HG03460 (cell line): ENCODE results near the gene UBE2L5.
"Not testable (repeated sequence)": the region's sequence is repeated elsewhere in the genome, so short reads cannot be mapped to it uniquely, and the experiment has no call there.

Experiments
- ATAC-seq: cut with Tn5 transposase; IDR thresholded peaks from one replicate; pipeline ENCODE4 v1.9.1; 2021; ENCODE audit not compliant: unreplicated experiment

UBE2L5 gene

GRCh38 chr13:30437177-30437576, 14.9 kb downstream of the UBE2L5 start:
- ATAC-seq = no peak

- ATAC-seq = no peak
Observed at GRCh38 chr13:30438286-30438685, 16.0 kb downstream of the UBE2L5 start.

GRCh38 chr13:30440910-30441703, 18.8 kb downstream of the UBE2L5 start:
- peak; percentile 36 for ATAC-seq

GRCh38 chr13:30442926-30443325, 20.6 kb downstream of the UBE2L5 start:
- no peak for ATAC-seq

GRCh38 chr13:30443491-30443890, 21.2 kb downstream of the UBE2L5 start:
- ATAC-seq = not testable (repeated sequence)

GRCh38 chr13:30443957-30444404, 21.7 kb downstream of the UBE2L5 start:
- peak; percentile 46 for ATAC-seq

- no peak for ATAC-seq
Observed at GRCh38 chr13:30446126-30446500, 23.8 kb downstream of the UBE2L5 start.

- ATAC-seq = no peak
Observed at GRCh38 chr13:30448441-30448840, 26.1 kb downstream of the UBE2L5 start.

GRCh38 chr13:30450066-30450465, 27.8 kb downstream of the UBE2L5 start:
- no peak for ATAC-seq

GRCh38 chr13:30451476-30451875, 29.2 kb downstream of the UBE2L5 start:
- ATAC-seq = not testable (repeated sequence)

GRCh38 chr13:30453727-30454126, 31.4 kb downstream of the UBE2L5 start:
- no peak for ATAC-seq

- no peak for ATAC-seq
Observed at GRCh38 chr13:30454991-30455390, 32.7 kb downstream of the UBE2L5 start.

GRCh38 chr13:30456290-30456689, 34.0 kb downstream of the UBE2L5 start:
- ATAC-seq = no peak

GRCh38 chr13:30457306-30457891, 35.1 kb downstream of the UBE2L5 start:
- ATAC-seq = no peak

- not testable (repeated sequence) for ATAC-seq
Observed at GRCh38 chr13:30461279-30462066, 39.2 kb downstream of the UBE2L5 start.

GRCh38 chr13:30463787-30464495, 41.6 kb downstream of the UBE2L5 start:
- peak; percentile 43 for ATAC-seq

- ATAC-seq = peak; percentile 32
Observed at GRCh38 chr13:30464496-30465342, 42.4 kb downstream of the UBE2L5 start.

- no peak for ATAC-seq
Observed at GRCh38 chr13:30465343-30465592, 43.0 kb downstream of the UBE2L5 start.

GRCh38 chr13:30465593-30466357, 43.5 kb downstream of the UBE2L5 start, which contains the start of gene HMGB1:
Gene HMGB1 (minus strand): TSS chr13:30465936. CDS start chr13:30463680, 2,256 bp downstream.
- ATAC-seq = peak; percentile 86

- ATAC-seq = no peak
Observed at GRCh38 chr13:30466358-30466714, 44.0 kb downstream of the UBE2L5 start.
